ENCODE measurements around the gene ZNF442. TPM values are rescaled to one million over a fixed set of nuclear protein-coding genes. Genes with fewer than 3 reads are reported as not detected.
A peak's percentile ranks its signal among the peaks of the same experiment; 100 is the strongest.
"Not testable (repeated sequence)": the region's sequence is repeated elsewhere in the genome, so short reads cannot be mapped to it uniquely, and the experiment has no call there.

ZNF442 gene
- total RNA-seq, 1 experiment from 2014 or later = 1.1 TPM

GRCh38 chr19:12400633-12401502 lies 35.4 kb upstream of the ZNF442 start, which contains the start of gene ZNF799:
ZNF799 (minus strand) TSS chr19:12401271; CDS start chr19:12401070, 201 bp downstream.
- peak within 1 kb of the TSS; percentile 93 for H3K4me2 ChIP-seq (ENCODE audit: low read length)
- POLR2A ChIA-PET (ENCODE audit: unreplicated experiment) = interaction anchor here (0.6 kb wide), 1 partner anchor 56 kb away, joined by 4 read pairs; no protein-coding TSS in a partner anchor
- H3K27me3 ChIP-seq (ENCODE audit: low read length) = no peaks in the 10 kb centered on the region
- peaks cover 17% of the 10 kb centered on the region for H3K36me3 ChIP-seq (ENCODE audit: low read depth, low read length)
- 0 out of 2 replicates have a peak, but pooled peaks cover 4% of the 10 kb centered on the region for H3K4me1 ChIP-seq (ENCODE audit: insufficient read depth, low read length)
- H3K9me2 ChIP-seq (replicated peaks; ENCODE audit: low read length) = no peaks in the 10 kb centered on the region
- H4K20me1 ChIP-seq (ENCODE audit: low read length) = no peaks in the 10 kb centered on the region
- peak within 1 kb of the TSS; percentile 92 for H3K4me3 ChIP-seq (ENCODE audit: low read length)
- CTCF ChIA-PET = no interaction called here
- intact Hi-C loops (cut with micrococcal nuclease) = loop anchor here (2.0 to 5.0 kb wide), 3 partner anchors 41 to 150 kb away; partner anchors contain the start of genes ZNF44, ZNF443 and ZNF564
- TF ChIP-seq CTCF (conservative IDR thresholded peaks at IDR 0.05; ENCODE audit: low read depth, low read length) (0 out of 2 replicates have a peak, but pooled peaks have one; percentile 18), EZH2phosphoT487 (IDR thresholded peaks at IDR 0.05; ENCODE audit: borderline replicate concordance, low read length) (no peak), EZH2 (IDR thresholded peaks at IDR 0.05; ENCODE audit: low read length, unreplicated experiment) (no peak)
- H3F3A ChIP-seq (ENCODE audit: low read length, unreplicated experiment) = no peaks in the 10 kb centered on the region
- H3K9me3 ChIP-seq (ENCODE audit: low read length) = peaks cover 10% of the 10 kb centered on the region; the same call in 1 of the 2 replicates
- ATAC-seq = peak; percentile 96
- BruUV-seq (replicated peaks) = no TSS peak
- H3K79me2 ChIP-seq (ENCODE audit: low read length) = peaks cover 41% of the 10 kb centered on the region
- DNase-seq = peak; percentile 99
- H2AFZ ChIP-seq (ENCODE audit: low read length) = peak within 1 kb of the TSS; percentile 91
- peak within 1 kb of the TSS; percentile 67 for H3K27ac ChIP-seq (ENCODE audit: low read length)
- H3K9ac ChIP-seq (ENCODE audit: low read length) = peak within 1 kb of the TSS; percentile 75

- Histone ChIP-seq H3K79me2 (ENCODE audit: low read length) (peaks cover 44% of the 10 kb centered on the region), H3K4me2 (ENCODE audit: low read length) (peak overlapping the region; percentile 93), H3K4me3 (ENCODE audit: low read length) (peak overlapping the region; percentile 92), H3K9ac (ENCODE audit: low read length) (peak overlapping the region; percentile 75), H3K36me3 (ENCODE audit: low read depth, low read length) (peaks cover 25% of the 10 kb centered on the region), H3K9me3 (ENCODE audit: low read length) (peaks cover 14% of the 10 kb centered on the region; the same call in 1 of the 2 replicates), H2AFZ (ENCODE audit: low read length) (peak overlapping the region; percentile 91), H3K27ac (ENCODE audit: low read length) (peak overlapping the region; percentile 67)
- TSS peak; percentile 38 for BruUV-seq (replicated peaks)
- H3K9me2 ChIP-seq (replicated peaks; ENCODE audit: low read length); H3F3A ChIP-seq (ENCODE audit: low read length, unreplicated experiment); H4K20me1 ChIP-seq (ENCODE audit: low read length); H3K27me3 ChIP-seq (ENCODE audit: low read length); POLR2A ChIA-PET (ENCODE audit: unreplicated experiment); H3K4me1 ChIP-seq (ENCODE audit: insufficient read depth, low read length): not testable (repeated sequence)
- DNase-seq (peak; percentile 51), ATAC-seq (peak; percentile 30)
- intact Hi-C loops (cut with micrococcal nuclease) = loop anchor here (2.0 to 5.0 kb wide), 3 partner anchors 42 to 151 kb away; partner anchors contain the start of genes ZNF44, ZNF443 and ZNF564
- CTCF ChIA-PET = interaction anchor here (0.6 kb wide), 1 partner anchor 19 kb away, joined by 11 read pairs; no protein-coding TSS in a partner anchor
Observed at GRCh38 chr19:12399901-12400632, 34.6 kb upstream of the ZNF442 start.

- CTCF ChIA-PET; H3F3A ChIP-seq (ENCODE audit: low read length, unreplicated experiment); H3K27ac ChIP-seq (ENCODE audit: low read length); DNase-seq; H3K4me1 ChIP-seq (ENCODE audit: insufficient read depth, low read length); H3K4me2 ChIP-seq (ENCODE audit: low read length); H3K4me3 ChIP-seq (ENCODE audit: low read length); POLR2A ChIA-PET (ENCODE audit: unreplicated experiment); H3K9ac ChIP-seq (ENCODE audit: low read length); intact Hi-C loops (cut with micrococcal nuclease); BruUV-seq (replicated peaks); H3K9me2 ChIP-seq (replicated peaks; ENCODE audit: low read length); ATAC-seq; H4K20me1 ChIP-seq (ENCODE audit: low read length); H2AFZ ChIP-seq (ENCODE audit: low read length); H3K79me2 ChIP-seq (ENCODE audit: low read length); H3K27me3 ChIP-seq (ENCODE audit: low read length): not testable (repeated sequence)
- peaks cover 39% of the 10 kb centered on the region for H3K9me3 ChIP-seq (ENCODE audit: low read length)
- H3K36me3 ChIP-seq (ENCODE audit: low read depth, low read length) = peaks cover 73% of the 10 kb centered on the region
Observed at GRCh38 chr19:12391148-12391547, 25.7 kb upstream of the ZNF442 start.

- POLR2A ChIA-PET (ENCODE audit: unreplicated experiment); H4K20me1 ChIP-seq (ENCODE audit: low read length); BruUV-seq (replicated peaks); CTCF ChIA-PET; H3K79me2 ChIP-seq (ENCODE audit: low read length); H3K9me2 ChIP-seq (replicated peaks; ENCODE audit: low read length); H3K4me1 ChIP-seq (ENCODE audit: insufficient read depth, low read length); H3K4me3 ChIP-seq (ENCODE audit: low read length); intact Hi-C loops (cut with micrococcal nuclease); H3K27me3 ChIP-seq (ENCODE audit: low read length); H2AFZ ChIP-seq (ENCODE audit: low read length); DNase-seq; H3K4me2 ChIP-seq (ENCODE audit: low read length); ATAC-seq; H3K9ac ChIP-seq (ENCODE audit: low read length); H3K27ac ChIP-seq (ENCODE audit: low read length); H3F3A ChIP-seq (ENCODE audit: low read length, unreplicated experiment): not testable (repeated sequence)
- Histone ChIP-seq H3K9me3 (ENCODE audit: low read length) (peaks cover 37% of the 10 kb centered on the region), H3K36me3 (ENCODE audit: low read depth, low read length) (peaks cover 62% of the 10 kb centered on the region)
Observed at GRCh38 chr19:12386365-12386764, 20.9 kb upstream of the ZNF442 start.
